RPMI8226 (cell line): ENCODE measurements around the gene FHIT.

ENCODE experiments used
- DNase-seq: peaks from one replicate; pipeline ENCODE4 v3.0.0-alpha.2; 2015

FHIT gene

DNA sequence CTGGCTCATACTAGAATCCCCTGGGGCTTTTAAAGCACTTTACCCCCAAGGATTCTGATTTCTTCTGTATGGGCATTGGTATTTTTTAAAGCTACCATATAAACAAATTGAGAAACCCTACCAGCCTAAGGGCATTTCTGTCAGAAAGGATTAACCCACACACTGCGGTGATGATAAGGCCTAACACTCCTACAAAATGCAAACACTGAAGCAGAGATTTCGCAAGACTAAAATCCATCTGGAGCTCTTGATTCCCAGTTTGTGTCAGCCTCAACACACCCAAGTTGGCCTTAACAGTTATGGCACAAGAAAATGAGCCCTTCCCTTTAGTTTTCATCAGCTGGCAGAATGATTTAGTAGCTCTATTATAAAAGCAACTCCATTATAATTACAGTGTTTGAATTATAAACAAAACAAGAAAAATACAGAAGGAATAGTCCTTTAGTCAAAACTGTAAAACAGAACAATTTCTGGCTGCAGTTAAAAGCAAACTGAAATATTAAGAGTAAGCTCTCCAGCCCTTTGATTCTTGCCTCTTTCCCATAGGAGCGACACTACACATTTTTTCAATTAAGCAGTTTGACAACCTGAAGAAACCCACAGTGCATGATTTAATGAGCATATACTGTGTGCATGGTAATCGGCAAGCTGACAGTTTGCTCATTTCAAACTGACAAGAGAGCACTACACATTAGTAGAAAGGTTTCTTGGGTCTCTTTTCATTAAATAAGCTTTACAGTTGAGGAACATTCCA is 441.2 kb downstream of the FHIT start:
- no peak for DNase-seq

DNA sequence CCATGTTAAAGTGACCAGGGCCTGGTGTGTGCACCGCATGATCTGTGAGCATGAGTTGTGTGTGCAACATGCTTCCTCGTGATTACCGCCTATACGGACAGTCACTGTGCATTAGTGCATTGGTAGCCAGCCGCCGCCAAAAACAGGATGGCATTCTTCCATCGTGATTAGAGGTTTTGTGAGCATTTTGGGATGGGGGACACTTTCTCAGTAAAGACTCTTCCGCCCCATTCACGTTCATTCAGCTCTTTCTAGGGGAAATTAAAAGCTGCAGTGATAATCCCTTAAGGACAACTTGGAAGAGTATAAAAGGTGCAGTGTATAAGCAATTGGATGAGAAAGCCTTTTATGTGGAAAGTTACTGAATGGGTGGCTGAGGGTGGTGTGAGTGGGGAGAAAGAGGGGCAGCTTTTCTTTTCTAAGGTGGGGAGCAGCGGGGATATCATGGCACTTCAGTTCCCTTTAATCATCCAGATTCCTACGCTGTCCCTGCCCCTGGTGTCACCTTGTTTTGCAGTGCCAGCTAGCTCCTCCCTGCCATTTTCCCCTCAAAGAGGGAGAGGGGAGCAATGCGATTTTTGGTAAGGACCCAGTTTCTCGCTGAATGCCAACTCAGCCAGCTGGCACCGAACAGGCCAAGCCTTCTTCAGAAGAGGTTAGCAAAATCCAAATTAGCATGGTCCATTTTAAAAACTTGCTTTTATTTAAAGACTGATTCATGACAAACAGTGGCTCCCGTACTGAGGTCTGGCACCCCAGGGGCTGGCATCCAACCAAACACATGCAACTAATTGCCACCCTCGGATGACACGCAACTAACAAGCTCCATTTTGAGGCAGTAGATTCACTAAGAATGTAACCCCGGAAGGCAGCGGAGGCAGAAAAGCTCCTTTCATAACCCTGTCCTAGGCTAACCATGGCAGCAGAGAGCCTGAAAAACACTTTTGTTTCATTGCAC is 447.8 kb downstream of the FHIT start:
- no peak for DNase-seq

DNA sequence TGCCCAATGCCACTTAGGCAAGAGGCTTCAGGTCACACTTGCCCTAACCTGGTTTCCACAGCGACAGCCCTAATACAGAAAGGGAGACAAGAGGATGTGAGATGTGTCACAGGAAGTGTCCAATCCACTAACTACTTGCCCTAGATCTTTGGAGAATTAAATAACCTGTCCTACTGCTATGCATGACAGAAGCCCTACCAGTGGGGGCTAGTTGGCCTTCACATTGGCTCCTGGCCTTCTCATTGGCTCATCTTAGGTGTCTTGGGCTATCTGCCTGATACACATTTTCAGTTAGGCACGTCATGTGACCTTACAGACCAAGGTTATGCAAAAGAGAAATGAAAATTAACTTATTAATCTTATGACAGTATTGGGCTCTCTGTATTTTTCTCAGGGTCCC is 449.9 kb downstream of the FHIT start:
- DNase-seq: no peak

DNA sequence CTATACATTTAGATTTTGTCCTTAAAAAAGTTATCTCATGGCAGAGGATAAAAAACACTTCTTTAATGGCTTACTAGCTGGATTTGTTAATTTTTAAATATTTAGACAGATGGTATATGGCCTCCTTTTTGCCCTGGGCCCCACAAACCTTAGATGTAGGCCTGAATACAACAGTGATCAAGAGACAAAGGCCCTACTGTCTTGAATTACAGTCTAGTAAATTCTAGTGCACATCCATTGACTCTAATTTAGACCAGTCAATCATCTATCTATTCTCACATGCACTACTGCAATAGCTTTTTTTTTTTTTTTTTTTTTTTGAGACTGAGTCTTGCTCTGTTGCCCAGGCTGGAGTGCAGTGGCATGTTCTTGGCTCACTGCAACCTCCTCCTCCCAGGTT is 452.8 kb downstream of the FHIT start:
- DNase-seq: no peak

DNA sequence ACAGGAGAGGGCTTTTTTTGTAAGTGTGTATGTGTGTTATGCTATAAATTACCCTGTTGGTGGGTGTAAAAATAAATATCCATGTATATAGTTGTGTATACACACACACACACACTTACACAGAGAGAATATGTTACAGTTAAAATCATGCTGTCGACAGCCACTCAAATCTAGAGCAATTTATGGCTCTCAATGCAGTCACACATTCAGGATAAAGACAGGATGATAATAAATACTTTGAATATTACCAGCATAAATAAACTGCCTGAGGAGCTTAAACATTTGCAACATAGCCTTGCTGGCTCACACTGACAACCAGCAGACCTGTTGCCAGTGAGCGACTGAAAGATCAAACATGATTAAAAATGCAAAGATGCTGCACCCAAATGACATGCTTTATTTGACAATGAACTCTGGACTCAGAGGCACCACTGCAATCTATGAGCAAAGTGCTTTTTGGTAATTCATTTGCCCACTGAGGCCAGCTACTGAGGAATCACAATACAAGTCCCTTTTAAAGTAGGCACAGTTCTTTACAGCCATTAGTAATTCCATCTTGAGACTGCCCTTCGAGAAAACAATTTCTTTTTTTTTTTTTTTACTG is 458.9 kb downstream of the FHIT start:
- DNase-seq: no peak

DNA sequence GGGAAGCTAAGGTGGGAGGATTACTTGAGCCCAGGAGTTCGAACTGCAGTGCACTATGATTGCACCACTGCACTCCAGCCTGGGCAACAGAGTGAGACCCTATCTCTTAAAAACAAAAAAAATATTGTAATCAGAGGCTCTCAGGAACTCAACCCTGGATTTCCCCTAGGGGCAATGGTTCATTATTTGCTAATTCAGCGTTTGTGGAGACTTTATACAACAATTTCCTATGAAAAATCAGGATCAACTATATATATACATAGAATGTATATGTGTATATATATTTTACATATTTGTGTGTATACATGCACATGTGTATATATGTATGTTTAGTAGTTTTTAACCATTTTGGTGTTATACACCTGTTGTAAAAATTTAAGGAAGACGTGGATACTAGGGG is 463.1 kb downstream of the FHIT start:
- DNase-seq: no peak

DNA sequence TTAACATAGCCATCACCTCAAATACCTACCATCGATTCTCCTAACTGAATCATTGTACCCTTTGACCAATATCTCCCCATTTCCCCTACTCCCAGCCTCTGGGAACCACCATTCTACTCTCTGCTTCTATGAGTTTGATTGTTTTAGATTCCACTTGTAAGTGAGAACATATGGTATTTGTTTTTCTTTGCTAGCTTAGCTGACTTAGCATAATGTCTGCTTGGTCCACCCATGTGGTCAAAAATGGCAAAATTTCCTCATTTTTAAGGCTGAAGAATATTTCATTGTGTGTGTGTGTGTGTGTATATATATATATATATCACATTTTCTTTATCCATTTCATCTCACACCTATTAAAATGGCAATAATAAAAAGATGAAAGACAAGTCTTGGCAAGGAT is 469.3 kb downstream of the FHIT start:
- no peak for DNase-seq

DNA sequence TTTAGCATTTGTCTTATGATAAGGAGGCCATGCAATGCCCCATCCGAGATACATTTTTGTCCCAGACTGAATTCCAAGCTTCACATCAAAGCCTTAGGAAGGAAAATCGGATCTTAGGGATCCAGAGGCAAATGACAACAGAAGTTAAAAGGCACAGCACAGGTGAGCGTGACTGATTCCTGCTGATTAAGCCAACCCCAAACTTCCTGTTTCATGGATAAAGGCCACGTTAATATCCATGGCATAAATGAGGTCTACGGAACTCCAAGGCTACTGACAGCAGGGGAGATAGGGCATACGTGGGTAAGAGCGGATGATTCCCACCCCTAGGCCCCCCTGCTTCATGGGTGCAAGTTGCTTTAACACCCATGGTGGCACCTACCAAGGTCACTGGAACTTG is 471.6 kb downstream of the FHIT start:
- no peak for DNase-seq

DNA sequence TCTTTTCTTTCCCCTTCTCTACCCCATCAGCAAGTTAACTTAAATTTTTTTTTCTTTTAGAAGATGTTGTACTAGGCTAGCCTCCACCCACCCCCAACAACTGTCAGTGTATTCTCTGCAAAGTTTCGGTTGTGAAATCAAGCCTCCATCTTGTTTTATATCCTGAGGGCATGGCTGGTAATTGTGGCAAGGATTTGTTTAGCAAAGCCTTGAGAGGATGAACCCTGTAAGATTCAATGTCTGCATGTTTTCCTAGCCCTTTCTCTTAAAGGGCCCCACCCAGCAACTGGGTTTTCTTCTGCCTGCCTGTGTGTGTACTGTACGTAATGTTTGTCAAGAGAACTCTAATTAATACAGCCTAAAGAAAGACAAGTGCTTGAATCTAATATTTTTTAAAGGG is 475.3 kb downstream of the FHIT start:
- no peak for DNase-seq

DNA sequence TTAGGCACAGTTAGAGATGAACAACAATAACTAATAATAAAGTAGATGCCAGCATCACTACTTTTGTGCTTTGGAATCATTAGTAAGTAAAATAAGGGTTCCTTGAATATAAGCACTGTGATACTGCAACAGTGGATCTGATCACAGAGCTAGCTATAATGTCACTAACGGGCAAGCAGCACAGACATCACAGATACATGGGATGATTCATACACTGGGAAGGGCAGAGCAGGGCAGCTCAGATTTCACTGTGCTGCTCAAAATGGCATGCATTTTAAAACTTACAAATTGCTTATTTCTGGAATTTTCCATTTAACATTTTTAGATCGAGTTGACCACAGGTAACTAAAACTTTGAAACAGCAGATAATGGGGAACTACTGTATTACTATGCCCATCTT is 476.6 kb downstream of the FHIT start:
- no peak for DNase-seq

DNA sequence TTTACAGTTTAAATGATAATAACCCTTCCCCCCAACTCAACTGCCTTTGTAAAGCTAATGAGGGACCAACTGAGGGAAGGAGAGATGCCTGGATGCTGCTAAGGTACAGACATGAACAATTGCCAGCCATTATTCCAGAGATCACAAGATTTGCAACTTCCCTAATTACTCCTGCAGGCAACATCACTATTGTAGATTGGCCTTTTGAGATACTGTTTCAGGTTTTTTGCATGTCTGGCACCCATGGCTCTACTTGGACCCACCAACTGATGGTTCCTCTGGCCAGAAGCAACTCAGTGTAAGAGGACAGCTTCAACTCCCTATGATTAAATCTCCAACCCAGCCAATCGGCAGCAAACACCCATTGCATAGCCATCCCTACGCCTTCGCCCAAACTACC is 478.7 kb downstream of the FHIT start:
- DNase-seq: no peak

DNA sequence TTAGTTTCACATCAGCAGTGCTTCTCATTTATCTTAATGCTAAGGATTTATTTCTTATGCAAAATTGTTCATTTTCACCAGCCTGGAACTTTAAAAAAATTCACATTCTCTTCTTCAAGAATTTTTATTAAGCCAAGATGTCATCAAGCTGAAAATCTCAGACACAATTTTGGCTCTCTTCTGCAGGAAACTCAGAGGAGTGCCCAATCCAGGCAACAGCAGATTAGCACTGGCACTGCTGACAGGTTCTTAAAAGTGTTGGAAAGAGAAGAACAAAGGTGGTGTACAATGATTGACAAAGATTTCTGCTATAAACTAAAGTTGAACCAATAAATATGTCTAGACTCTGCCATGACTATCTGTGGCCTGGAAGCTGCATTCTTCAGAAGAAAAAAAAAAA is 479.5 kb downstream of the FHIT start:
- no peak for DNase-seq

DNA sequence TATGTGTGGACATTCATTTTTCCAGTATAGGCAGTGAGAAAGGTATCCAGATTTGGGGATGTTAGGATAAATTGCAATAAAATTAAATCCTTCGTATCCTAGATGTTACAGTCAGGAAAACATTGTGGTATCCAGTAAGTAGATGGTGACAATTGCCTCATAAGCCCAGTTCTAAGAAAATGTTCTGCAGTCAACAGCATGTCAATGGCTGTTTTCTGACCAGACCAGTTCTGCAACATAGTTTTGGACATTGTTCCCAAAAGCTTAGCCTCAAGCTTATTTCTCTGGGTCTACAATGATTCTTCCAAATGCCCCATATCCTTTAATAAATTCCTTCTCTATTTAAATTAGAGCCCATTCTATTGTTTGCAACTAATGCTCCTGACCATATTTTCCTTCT is 480.7 kb downstream of the FHIT start:
- no peak for DNase-seq

DNA sequence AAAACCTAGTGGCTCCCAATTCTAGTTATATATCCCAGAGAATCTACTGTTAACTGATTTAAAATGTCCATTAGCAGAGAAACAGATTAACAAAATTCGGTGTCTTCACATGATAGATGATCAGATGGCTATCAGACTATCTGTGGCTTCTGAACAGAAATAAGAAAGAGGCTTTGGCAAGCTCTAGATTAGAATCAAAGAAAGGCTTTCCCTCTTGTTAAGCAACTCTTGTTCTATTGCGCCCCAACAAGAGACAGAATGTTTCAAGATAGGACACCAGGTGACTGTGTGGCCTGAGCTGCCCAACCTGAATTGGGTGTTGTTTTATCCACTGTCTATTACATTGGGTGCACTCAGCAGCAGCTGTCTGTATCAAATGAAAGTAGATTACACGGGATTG is 483.7 kb downstream of the FHIT start:
- no peak for DNase-seq

DNA sequence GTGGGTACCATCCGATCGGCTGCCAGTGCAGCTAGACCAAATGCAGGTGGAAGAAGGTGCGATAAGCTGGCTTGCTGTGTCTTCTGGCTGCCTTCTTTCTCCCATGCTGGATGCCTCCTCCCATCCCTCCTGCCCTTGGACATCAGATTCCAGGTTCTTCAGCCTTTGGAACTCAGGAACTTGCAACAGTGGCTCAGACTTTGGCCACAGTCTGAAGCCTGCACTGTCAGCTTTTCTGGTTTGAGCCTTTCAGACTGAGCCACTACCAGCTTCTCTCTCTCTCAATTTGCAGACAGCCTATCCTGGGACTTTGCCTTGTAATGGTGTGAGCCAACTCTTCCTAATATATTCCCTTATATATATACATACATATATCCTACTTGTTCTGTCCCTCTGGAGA is 485.5 kb downstream of the FHIT start:
- no peak for DNase-seq

DNA sequence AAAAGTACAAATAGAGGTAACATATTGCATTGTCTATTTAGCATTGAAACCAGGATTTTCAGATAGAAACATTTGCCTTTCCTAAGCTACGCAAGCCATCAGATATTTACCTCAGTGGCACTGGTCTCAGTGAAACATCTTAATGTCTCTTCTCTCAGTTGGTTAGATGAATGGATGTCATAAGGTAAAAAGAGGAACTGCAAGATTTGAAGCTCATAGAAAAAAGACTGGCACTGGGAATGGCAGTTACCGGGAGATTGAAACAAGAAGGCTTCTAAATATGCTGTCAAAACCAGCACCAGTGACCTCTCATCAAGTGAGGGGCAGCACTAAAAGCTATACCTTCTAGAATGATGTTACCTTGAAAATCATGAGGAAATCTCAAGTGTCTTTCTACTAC is 486.4 kb downstream of the FHIT start:
- DNase-seq: no peak

DNA sequence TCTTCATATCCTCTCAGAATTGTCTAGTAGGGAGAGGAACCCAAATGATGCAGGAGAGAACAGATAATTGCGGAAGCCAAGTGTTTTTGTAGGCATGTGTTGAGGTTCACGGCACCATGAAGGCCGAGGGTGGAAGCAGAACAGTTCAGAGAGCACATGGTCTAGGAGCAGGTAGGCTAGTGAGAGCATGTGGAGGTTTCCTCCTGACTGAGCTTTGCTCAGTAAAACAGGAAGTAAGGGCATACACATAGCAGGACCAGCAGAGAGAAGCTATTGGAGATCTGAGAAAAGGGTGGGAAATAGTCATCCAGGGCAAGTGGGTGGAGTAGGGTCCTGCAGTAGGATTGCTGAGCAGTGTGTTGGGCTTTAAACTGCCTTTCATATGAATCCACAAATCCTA is 491.1 kb downstream of the FHIT start:
- DNase-seq: no peak

DNA sequence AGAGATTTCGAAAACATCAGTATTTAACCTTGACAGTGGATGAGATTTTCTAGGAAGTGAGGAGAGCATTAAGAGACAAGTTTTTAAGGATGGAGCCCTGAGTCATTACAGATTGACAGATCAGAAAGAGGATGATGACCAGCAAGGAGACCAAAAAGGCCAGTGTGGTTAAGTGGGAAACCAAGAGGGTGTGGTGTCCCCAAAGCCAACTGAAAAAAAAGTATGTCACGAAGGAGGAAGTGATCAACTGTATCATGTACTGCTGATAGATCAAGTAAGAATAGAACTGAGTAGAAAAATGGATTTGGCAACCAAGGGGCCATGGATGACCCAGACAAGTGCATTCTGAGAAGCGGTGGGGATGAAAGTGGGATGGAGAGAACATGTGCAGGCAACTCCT is 491.8 kb downstream of the FHIT start:
- DNase-seq: no peak

DNA sequence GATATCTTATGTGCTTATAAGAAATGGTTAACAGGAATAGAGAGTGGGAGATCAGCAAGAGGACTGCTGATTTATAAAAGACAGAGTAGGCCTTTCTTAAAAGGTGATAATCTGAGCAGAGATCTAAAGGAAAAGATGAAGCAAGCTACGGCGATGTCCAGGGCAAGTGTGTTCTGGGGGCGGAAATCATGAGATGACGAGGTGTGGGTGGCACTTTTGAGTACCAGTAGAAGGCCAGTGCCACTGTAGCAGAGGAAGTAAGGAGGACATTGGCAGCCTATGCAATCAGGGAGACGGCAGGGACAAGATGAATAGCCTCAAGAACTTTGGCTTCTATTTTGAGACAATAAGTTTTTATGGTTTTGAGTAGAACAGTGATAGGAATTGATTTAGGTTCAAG is 492.4 kb downstream of the FHIT start:
- DNase-seq: no peak

DNA sequence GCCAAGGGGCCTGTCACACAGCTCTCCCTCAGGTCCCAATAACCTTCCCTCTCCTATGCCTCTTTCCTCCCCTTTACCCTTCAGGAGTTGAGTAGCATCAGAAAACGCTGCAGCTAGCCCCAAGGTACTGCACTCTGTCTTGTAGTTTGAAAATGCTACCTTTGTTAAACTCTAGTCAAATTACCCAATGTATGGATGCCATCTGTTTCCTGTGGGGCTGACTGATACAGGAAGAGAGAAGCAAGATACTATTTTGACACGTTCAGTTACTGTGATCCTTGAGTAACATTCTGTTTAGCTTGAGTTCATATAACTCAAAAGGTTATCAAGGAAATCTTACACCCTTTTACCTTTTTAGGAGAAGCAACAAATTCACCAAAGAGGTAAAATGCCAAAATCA is 493.1 kb downstream of the FHIT start:
- DNase-seq: no peak

DNA sequence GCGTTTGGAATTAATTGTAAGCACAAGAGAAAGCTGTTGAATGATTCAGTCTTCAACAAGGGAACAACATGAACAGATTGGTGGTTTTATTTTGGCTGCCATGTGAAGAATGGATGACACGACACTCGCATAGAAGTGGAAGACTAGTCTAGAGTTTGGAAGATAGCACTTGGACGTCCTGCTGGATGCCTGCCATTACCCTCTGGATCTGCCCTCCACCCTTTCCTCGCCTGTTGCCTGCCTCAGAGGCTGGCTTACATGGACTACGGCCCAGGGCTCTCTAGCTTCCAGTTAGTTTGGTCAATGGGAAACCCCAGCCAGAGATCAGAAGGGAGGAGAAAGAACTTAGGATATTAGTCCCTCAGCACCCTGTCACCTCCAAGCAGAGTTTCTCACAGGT is 493.5 kb downstream of the FHIT start:
- no peak for DNase-seq

DNA sequence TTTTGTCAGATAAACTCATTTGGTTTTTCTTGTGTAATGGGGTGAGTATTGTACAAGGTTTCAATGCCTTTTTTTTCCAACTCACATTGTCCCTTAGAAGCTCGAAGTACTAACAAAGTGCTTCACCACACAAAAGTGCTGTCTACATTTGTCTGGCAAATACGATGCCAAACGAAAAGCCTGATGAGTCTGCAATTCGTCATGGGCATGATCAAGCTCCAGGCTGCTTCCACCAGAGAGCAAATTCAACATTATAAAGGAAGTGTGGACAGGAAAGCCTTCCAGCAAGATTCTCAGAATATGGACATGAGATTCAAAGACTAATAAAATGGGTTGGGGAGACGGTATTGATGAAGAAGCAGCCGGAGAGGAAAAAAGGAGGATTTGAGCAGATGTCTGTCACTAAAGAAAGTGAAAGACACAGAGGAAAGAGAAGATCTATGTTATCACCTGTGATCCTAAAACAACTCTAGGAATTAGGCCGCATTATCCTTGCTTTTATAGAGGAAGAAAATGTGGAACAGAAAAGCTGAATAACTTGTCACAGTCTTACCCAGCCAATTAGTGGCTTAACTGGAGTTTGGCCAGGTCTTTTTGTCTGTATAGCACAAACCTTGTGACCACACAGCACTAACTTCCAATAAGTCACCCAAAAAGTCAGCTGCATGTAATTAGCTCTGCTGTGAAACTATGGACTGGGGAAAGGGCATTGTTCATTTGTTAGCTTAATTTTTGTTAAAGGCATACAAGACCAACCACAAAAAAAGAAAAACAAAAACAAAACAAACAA is 494.8 kb downstream of the FHIT start:
- no peak for DNase-seq

DNA sequence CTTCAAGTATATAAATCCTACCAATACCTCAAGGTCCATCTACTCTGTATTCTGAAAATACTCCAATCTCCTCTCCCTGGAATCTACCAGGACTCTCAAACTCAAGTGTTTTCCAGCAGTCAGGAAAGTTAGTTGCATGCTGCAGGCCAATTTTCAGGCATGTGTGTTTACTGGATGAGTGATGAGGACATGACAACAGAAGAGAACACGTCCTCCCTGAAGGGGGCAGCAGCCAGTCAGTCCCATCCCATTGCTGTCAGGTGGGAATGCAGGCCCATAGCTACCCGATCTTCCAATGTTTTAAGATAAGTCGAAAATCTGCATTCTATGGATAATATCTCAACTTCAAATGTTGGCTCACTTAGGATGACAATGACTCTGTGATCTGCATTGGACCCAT is 496.2 kb downstream of the FHIT start:
- no peak for DNase-seq
